GM12892 (cell line): ENCODE data around the gene POLR3G.
A peak's percentile ranks its signal among the peaks of the same experiment; 100 is the strongest.

Experiments
- DNase-seq: peaks from one replicate; pipeline ENCODE4 v3.0.0; 2011; ENCODE audit not compliant: insufficient read length
- FAIRE-seq: peaks from 2 replicates; lab custom pipeline; 2011; peaks lifted over from hg19 to GRCh38; lab: Jason Lieb, UNC
- POLR2A ChIP-seq: IDR thresholded peaks from 2 replicates; pipeline ENCODE4 v1.6.1; 2011; ENCODE audit warnings: low read depth, low read length, control low read depth
- POLR2AphosphoS5 ChIP-seq: IDR thresholded peaks from 2 replicates; pipeline ENCODE4 v1.6.1; 2011; ENCODE audit warnings: low read depth, low read length, control low read depth
- TAF1 ChIP-seq: IDR thresholded peaks from 2 replicates; pipeline ENCODE4 v1.6.1; 2011; ENCODE audit warnings: low read depth, mild to moderate bottlenecking, control low read depth, low read length, borderline replicate concordance

Gene POLR3G

DNA sequence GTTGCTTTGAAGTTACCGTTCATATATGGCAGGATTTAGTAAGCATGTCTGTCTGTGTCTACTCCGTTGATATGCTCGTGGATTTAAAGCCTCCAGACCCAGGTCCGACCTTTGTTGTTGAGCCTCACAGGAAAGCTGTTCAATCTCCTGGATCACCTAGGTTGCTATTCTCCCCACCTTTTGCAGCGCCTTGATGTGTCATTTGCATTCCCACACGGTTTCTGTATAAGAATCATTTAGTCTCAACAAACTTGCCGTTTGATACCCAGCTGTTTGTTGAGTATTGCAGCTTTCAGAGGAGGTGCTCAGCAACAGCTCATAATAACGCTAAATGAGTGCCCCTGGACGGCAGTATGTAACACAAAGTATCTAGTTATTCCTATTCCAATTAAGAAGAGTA, 82.7 kb downstream of the POLR3G start:
- TF ChIP-seq POLR2A (no peak), TAF1 (no peak), POLR2AphosphoS5 (no peak)
- DNase-seq (no peak), FAIRE-seq (peak; percentile 27)

DNA sequence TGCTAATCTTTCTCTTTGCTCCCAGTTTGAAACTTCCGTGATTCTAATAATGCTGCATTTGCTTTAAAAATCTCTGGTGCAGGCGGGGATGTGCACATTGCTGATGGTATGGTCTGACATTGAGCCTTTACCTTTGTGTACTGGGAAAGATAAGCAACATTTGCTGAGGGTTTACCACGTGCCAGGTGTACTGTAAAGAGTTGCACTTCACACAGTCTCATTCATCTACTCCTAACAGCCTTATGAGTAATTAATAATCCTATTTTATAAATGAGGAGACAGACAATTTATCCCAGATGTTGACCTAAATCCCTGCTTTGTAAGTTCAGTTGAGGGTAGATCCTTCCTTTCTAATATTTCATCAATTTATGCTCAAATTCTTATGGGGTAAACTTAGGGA, 83.2 kb downstream of the POLR3G start:
- TF ChIP-seq TAF1 (no peak), POLR2A (no peak), POLR2AphosphoS5 (no peak)
- no peak for FAIRE-seq
- DNase-seq = no peak

DNA sequence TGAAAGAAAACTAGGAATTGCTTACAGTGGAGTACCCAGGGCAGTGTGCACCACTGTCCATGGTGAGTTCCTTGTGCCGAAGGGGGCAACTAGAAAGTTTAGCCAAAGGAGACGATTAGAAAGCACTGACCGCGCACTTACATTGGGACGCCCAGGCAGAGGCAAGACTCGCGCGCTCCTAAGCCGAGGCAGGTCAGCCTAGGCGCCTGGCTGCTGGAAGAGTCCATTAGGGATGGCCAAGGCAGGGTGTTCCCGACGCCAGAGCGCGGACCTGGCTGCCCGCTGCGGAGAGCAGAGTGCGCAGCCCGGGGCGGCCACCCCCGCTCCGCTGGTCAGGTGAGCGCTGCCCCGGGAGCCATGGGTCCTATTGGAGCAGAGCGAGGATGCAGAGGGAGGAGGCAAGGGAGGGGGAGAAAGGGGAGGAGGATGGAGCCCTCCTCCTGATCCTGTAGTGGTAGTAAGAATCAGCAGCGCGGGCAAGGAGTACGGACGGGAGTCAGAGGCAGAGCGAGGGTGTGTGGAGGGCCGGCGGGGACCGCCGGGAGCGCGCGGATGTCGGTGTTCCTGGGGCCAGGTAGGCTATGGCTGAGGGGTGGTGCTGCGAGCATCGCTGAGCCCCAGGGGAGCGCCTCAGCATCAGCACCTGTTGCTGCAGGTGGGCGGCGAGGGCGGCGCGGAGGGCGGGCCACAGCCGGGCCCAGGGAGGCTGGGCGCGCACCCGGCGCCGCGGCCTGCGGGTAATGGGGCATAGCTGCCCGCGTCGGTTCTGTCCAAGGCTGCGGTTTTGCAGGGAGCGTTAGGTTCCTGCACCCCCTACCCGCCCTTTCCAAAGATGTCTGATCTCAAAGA, 83.9 kb downstream of the POLR3G start, which contains the start of gene ADGRV1:
TSS of gene ADGRV1 (plus strand) at position 454 of the 849 bp plus-strand sequence. CDS start at position 553, 99 bp downstream.
- peak; percentile 5 for DNase-seq
- no peak for TF ChIP-seq POLR2A
- no peak for TF ChIP-seq POLR2AphosphoS5
- no peak for TF ChIP-seq TAF1
- FAIRE-seq = no peak

DNA sequence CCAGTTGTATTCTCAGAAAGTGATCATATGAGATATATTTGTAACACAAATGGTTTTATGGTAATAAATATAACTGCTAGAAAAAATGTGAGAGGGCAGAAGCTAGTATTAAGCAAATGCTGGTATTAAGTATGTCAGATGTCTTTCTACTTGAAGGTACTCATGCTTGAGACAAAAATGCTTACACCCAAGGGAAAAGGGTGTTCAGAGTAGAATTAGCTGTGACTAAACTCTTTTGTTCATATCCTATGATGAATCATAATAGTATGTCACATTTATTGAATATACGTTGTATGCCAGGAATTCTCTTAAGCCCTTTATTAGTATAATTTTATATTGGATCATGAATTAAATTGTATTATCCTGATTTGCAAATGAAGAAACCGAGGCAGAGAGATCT, 86.1 kb downstream of the POLR3G start:
- TF ChIP-seq POLR2A = no peak
- no peak for TF ChIP-seq TAF1
- no peak for TF ChIP-seq POLR2AphosphoS5
- DNase-seq (no peak), FAIRE-seq (no peak)

DNA sequence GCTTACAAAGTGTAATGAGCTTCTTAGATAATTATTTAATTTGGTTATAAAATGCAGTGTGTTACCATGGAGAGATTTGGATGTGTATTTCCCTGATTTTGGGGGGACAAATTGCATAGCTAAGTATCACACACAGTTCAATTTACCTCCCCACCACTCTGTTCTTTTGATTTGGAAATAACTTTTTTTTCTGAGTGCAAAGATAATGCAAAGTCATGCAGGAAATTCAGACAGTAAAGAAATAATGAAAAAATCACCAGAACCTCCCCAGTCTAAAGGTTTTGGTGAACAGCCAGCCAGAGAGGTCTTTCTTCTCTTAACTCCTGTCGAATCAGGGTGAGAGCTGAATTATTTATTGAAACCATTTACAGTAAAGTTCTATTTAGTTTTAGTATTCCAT, 87.1 kb downstream of the POLR3G start:
- TF ChIP-seq TAF1 = no peak
- no peak for TF ChIP-seq POLR2A
- no peak for TF ChIP-seq POLR2AphosphoS5
- FAIRE-seq (no peak), DNase-seq (no peak)

DNA sequence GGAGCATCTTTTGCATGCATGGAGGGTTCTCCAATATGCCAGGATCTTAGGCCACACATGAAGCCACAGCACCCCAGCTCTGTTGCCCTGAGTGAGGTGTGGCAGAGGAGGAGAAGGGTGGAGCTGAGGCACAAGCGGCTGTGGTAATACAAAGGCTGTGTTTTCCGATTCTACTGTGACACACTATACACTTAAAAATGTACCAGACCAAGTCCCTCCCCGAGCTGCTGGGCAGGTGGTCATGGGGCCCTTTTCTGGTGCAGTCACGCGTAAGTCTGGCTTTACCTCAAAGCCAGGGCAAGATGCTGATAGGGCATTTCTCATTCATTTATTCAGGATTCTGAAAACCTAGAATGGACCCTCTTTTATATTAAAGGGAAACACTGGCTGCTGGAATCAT, 87.7 kb downstream of the POLR3G start:
- no peak for DNase-seq
- FAIRE-seq = no peak
- no peak for TF ChIP-seq POLR2AphosphoS5
- no peak for TF ChIP-seq POLR2A
- no peak for TF ChIP-seq TAF1

DNA sequence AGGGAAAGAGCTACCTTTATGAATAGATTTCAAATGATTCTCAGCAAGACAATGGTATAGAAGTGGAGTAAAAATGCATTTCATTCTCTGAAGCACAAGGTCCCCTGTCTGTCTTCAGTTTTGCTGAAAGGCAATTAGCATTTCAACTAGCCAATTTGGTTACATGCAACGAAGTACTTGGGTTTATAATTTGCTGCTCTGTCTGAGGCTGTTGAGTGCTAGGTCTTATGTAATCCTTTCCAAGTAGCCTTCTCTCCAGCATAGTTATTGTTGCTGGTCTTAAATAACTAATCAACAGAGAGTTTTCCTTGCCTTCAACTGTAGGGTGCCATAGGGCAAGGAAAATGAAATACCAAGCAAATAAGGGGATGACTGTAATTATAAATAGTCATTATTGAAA, 88.4 kb downstream of the POLR3G start:
- FAIRE-seq = no peak
- DNase-seq = no peak
- TF ChIP-seq TAF1 (no peak), POLR2AphosphoS5 (no peak), POLR2A (no peak)
